OCI-LY3 (cell line): ENCODE data around the gene C2CD4D.
"Not testable (repeated sequence)": the region's sequence is repeated elsewhere in the genome, so short reads cannot be mapped to it uniquely, and the experiment has no call there.

ENCODE experiments used
- H2AFZ ChIP-seq: fragments of 200-600, 300-600 bp; shearing (Covaris generic); 2 replicates; pipeline ENCODE4 v1.6.0; 2014; ENCODE audit warnings: antibody characterized with exemption, low read depth, low read length
- H3K27ac ChIP-seq: fragments of 200-600, 300-600 bp; sonication (generic); 2 replicates; pipeline ENCODE4 v1.5.1; 2014; ENCODE audit warnings: mild to moderate bottlenecking, low read length, moderate library complexity, mixed read lengths
- H3K27me3 ChIP-seq: fragments of 200-600, 300-600 bp; sonication (generic); 2 replicates; pipeline ENCODE4 v1.6.1; 2014; ENCODE audit warnings: low read depth, low read length, mixed read lengths
- H3K36me3 ChIP-seq: fragments of 200-600, 300-600 bp; sonication (generic); replicated peaks from 2 replicates; pipeline ENCODE3; 2014; ENCODE audit warnings: low read depth, low read length, mixed read lengths
- H3K4me1 ChIP-seq: fragments of 300-600, 200-600 bp; sonication (generic); 2 replicates; pipeline ENCODE4 v1.6.1; 2014; ENCODE audit warnings: low read length, mixed read lengths
- H3K4me2 ChIP-seq: fragments of 200-600, 300-600 bp; sonication (generic); 2 replicates; pipeline ENCODE4 v1.6.1; 2014; ENCODE audit warnings: low read length, mixed read lengths
- H3K4me3 ChIP-seq: fragments of 300-600, 200-600 bp; sonication (generic); 2 replicates; pipeline ENCODE4 v1.5.1; 2014; ENCODE audit warnings: antibody characterized with exemption, mild to moderate bottlenecking, low read length, moderate library complexity
- H3K79me2 ChIP-seq: fragments of 300-600, 200-600 bp; shearing (Covaris generic); 2 replicates; pipeline ENCODE4 v1.6.1; 2014; ENCODE audit warnings: mild to moderate bottlenecking, low read length, mixed read lengths
- H3K9ac ChIP-seq: fragments of 300-600, 200-600 bp; shearing (Covaris generic); 2 replicates; pipeline ENCODE4 v1.6.0; 2014; ENCODE audit warnings: mild to moderate bottlenecking, low read length, moderate library complexity
- H3K9me3 ChIP-seq: fragments of 200-600, 300-600 bp; shearing (Covaris generic); 2 replicates; pipeline ENCODE4 v1.6.1; 2014; ENCODE audit warnings: low read length, mixed read lengths; ENCODE audit not compliant: insufficient read depth
- H4K20me1 ChIP-seq: fragments of 200-600, 300-600 bp; sonication (generic); 2 replicates; pipeline ENCODE4 v1.6.1; 2016; ENCODE audit warnings: low read length, mixed read lengths; ENCODE audit not compliant: insufficient read depth
- CTCF ChIP-seq: fragments of 200-600, 300-600 bp; sonication (generic); IDR thresholded peaks from 2 replicates; pipeline ENCODE4 v1.5.1; 2014; ENCODE audit warnings: antibody characterized with exemption, low read length, low read depth
- EZH2phosphoT487 ChIP-seq: fragments of 200-600 bp; shearing (Covaris generic); IDR thresholded peaks from 2 replicates; pipeline ENCODE4 v1.6.1; 2018; ENCODE audit warnings: antibody characterized with exemption, mixed run types, low read depth

Gene C2CD4D

GRCh38 chr1:151839457-151840403, at the start of gene C2CD4D:
TSS of gene C2CD4D (minus strand) at chr1:151839820. CDS start at chr1:151838989, 831 bp downstream.
- Histone ChIP-seq H2AFZ (no peak within 1 kb of the TSS), H3K4me3 (no peak within 1 kb of the TSS), H3K27ac (no peak within 1 kb of the TSS), H3K27me3 (no peaks in the 10 kb centered on the region), H4K20me1 (no peaks in the 10 kb centered on the region), H3K9me3 (no peaks in the 10 kb centered on the region), H3K36me3 (no peaks in the 10 kb centered on the region), H3K79me2 (no peaks in the 10 kb centered on the region), H3K9ac (no peak within 1 kb of the TSS), H3K4me1 (peaks cover 11% of the 10 kb centered on the region), H3K4me2 (no peak within 1 kb of the TSS)
- TF ChIP-seq CTCF: no peak

- no peaks in the 10 kb centered on the region for H3K27me3 ChIP-seq
Measured at GRCh38 chr1:151888972-151889570, 49.5 kb upstream of the C2CD4D start.

GRCh38 chr1:151887028-151887427, 47.4 kb upstream of the C2CD4D start:
- H3K4me1 ChIP-seq: no peaks in the 10 kb centered on the region
- no peaks in the 10 kb centered on the region for H3K27me3 ChIP-seq
- no peak overlapping the region for H3K4me3 ChIP-seq
- no peaks in the 10 kb centered on the region for H3K79me2 ChIP-seq
- no peak overlapping the region for H3K9ac ChIP-seq
- peaks cover 58% of the 10 kb centered on the region for H3K36me3 ChIP-seq
- no peaks in the 10 kb centered on the region for H4K20me1 ChIP-seq
- no peak overlapping the region for H2AFZ ChIP-seq
- H3K9me3 ChIP-seq: no peaks in the 10 kb centered on the region
- TF ChIP-seq EZH2phosphoT487 (no peak), CTCF (no peak)
- H3K4me2 ChIP-seq: no peak overlapping the region
- H3K27ac ChIP-seq: no peak overlapping the region

More at GRCh38 chr1:151888972-151889570, 49.5 kb upstream of the C2CD4D start:
- Histone ChIP-seq H3K79me2 (peaks cover 3% of the 10 kb centered on the region; the same call in 1 of the 2 replicates), H2AFZ (no peak overlapping the region), H3K36me3 (peaks cover 73% of the 10 kb centered on the region), H3K4me3 (no peak overlapping the region), H3K9ac (no peak overlapping the region), H3K27ac (no peak overlapping the region), H3K4me2 (no peak overlapping the region), H3K9me3 (no peaks in the 10 kb centered on the region), H4K20me1 (no peaks in the 10 kb centered on the region), H3K4me1 (no peaks in the 10 kb centered on the region)
- TF ChIP-seq CTCF: peak; percentile 61
- no peak for TF ChIP-seq EZH2phosphoT487

- no peak overlapping the region for H3K4me3 ChIP-seq
- H3K9ac ChIP-seq: no peak overlapping the region
- TF ChIP-seq EZH2phosphoT487 (no peak), CTCF (no peak)
- no peak overlapping the region for H3K27ac ChIP-seq
- H3K4me2 ChIP-seq: no peak overlapping the region
- H3K36me3 ChIP-seq: peaks cover 49% of the 10 kb centered on the region
- no peaks in the 10 kb centered on the region for H4K20me1 ChIP-seq
- H2AFZ ChIP-seq: no peak overlapping the region
- no peaks in the 10 kb centered on the region for H3K27me3 ChIP-seq
- H3K4me1 ChIP-seq: no peaks in the 10 kb centered on the region
- no peaks in the 10 kb centered on the region for H3K79me2 ChIP-seq
- H3K9me3 ChIP-seq: no peaks in the 10 kb centered on the region
Measured at GRCh38 chr1:151885479-151885878, 45.9 kb upstream of the C2CD4D start.

- H3K4me1 ChIP-seq, H3K79me2 ChIP-seq, H3K4me3 ChIP-seq, H3K4me2 ChIP-seq, H2AFZ ChIP-seq, H4K20me1 ChIP-seq, H3K9me3 ChIP-seq, H3K9ac ChIP-seq, H3K27ac ChIP-seq, H3K27me3 ChIP-seq: not testable (repeated sequence)
- peaks cover 44% of the 10 kb centered on the region for H3K36me3 ChIP-seq
Measured at GRCh38 chr1:151884879-151885278, 45.3 kb upstream of the C2CD4D start.

GRCh38 chr1:151884445-151884844, 44.8 kb upstream of the C2CD4D start:
- not testable (repeated sequence) for H3K4me2 ChIP-seq, H3K9me3 ChIP-seq, H3K27ac ChIP-seq, H3K4me3 ChIP-seq, H3K79me2 ChIP-seq, H3K27me3 ChIP-seq, H2AFZ ChIP-seq, H3K4me1 ChIP-seq, H3K9ac ChIP-seq, H4K20me1 ChIP-seq
- H3K36me3 ChIP-seq: peaks cover 42% of the 10 kb centered on the region
